ENCODE data around the gene MAP6.

MAP6 gene

GRCh38 chr11:75570559-75571139, 98.2 kb downstream of the MAP6 start:
- TF ChIP-seq, protein P1, sequence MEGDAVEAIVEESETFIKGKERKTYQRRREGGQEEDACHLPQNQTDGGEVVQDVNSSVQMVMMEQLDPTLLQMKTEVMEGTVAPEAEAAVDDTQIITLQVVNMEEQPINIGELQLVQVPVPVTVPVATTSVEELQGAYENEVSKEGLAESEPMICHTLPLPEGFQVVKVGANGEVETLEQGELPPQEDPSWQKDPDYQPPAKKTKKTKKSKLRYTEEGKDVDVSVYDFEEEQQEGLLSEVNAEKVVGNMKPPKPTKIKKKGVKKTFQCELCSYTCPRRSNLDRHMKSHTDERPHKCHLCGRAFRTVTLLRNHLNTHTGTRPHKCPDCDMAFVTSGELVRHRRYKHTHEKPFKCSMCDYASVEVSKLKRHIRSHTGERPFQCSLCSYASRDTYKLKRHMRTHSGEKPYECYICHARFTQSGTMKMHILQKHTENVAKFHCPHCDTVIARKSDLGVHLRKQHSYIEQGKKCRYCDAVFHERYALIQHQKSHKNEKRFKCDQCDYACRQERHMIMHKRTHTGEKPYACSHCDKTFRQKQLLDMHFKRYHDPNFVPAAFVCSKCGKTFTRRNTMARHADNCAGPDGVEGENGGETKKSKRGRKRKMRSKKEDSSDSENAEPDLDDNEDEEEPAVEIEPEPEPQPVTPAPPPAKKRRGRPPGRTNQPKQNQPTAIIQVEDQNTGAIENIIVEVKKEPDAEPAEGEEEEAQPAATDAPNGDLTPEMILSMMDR (IDR thresholded peaks at IDR 0.05; ENCODE audit: insufficient read depth, low read length, poor library complexity, severe bottlenecking), result no peak
- H3K4me3 ChIP-seq (replicated peaks; ENCODE audit: low read depth, low read length), result no peak overlapping the region
- peaks cover 8% of the 10 kb centered on the region for H3K36me3 ChIP-seq (ENCODE audit: control insufficient read depth, insufficient read depth, low read length)
- no peak for DNase-seq (ENCODE audit: extremely low read depth, insufficient read length)
- H3K27me3 ChIP-seq (replicated peaks; ENCODE audit: control insufficient read depth, insufficient read depth, low read length), result no peaks in the 10 kb centered on the region

DNA sequence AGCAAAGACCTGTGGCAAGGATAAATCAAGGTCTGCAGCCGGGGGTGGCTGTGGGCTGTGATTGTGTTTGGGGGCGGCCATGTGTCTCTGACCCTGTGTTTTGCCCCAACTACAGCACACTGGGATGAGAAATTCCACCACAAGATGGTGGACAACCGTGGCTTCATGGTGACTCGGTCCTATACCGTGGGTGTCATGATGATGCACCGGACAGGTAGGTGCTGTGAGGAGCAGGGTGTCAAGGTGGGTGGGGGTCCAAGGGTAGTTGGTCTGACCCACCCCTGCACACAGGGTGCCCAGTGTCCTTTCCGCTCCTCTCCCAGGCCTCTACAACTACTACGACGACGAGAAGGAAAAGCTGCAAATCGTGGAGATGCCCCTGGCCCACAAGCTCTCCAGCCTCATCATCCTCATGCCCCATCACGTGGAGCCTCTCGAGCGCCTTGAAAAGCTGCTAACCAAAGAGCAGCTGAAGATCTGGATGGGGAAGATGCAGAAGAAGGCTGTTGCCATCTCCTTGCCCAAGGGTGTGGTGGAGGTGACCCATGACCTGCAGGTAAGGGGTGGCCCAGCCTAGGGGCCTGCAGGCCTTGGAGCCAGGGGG, 100.1 kb downstream of the MAP6 start:
- DNase-seq (ENCODE audit: extremely low read depth, insufficient read length), result no peak
- no peaks in the 10 kb centered on the region for H3K27me3 ChIP-seq (replicated peaks; ENCODE audit: control insufficient read depth, insufficient read depth, low read length)
- peaks cover 8% of the 10 kb centered on the region for H3K36me3 ChIP-seq (ENCODE audit: control insufficient read depth, insufficient read depth, low read length)
- TF ChIP-seq, protein P1 (IDR thresholded peaks at IDR 0.05; ENCODE audit: insufficient read depth, low read length, poor library complexity, severe bottlenecking), result no peak
- no peak overlapping the region for H3K4me3 ChIP-seq (replicated peaks; ENCODE audit: low read depth, low read length)

DNA sequence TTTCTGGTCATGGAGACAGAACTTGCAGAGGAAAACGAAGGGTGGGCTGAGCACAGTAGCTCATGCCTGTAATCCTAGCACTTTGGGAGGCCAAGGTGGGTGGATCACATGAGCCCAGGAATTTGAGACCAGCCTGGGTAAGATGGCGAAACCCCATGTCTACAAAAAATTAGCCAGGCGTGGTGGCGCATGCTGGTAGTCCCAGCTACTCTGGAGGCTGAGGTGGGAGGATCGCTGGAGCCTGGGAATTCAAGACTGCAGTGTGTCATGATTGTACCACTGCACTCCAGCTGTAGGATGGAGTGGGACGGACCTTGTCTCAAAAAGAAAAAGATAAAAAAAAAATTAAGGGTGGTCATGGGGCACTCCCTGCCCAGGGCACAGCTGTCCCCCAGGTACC, 100.9 kb downstream of the MAP6 start:
- no peak for DNase-seq (ENCODE audit: extremely low read depth, insufficient read length)
- H3K4me3 ChIP-seq (replicated peaks; ENCODE audit: low read depth, low read length), result no peak overlapping the region
- peaks cover 8% of the 10 kb centered on the region for H3K36me3 ChIP-seq (ENCODE audit: control insufficient read depth, insufficient read depth, low read length)
- TF ChIP-seq, protein P1 (IDR thresholded peaks at IDR 0.05; ENCODE audit: insufficient read depth, low read length, poor library complexity, severe bottlenecking), result no peak
- no peaks in the 10 kb centered on the region for H3K27me3 ChIP-seq (replicated peaks; ENCODE audit: control insufficient read depth, insufficient read depth, low read length)

DNA sequence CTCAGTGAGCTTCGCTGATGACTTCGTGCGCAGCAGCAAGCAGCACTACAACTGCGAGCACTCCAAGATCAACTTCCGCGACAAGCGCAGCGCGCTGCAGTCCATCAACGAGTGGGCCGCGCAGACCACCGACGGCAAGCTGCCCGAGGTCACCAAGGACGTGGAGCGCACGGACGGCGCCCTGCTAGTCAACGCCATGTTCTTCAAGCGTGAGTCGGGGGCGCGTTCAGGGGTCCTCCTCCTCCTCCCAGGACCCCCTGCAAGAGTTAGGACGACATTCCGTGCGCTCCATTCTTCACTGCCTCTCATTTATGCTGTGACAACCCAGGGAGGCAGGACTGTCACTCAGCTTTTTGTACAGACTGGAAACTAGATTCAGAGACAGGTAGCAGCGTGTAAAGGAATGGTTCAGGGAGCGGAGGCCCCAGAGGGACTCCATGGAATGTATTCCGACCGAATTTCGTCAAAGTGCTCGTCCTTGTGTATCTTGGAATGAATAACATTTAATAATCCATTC, 102.0 kb downstream of the MAP6 start:
- TF ChIP-seq, protein P1 (IDR thresholded peaks at IDR 0.05; ENCODE audit: insufficient read depth, low read length, poor library complexity, severe bottlenecking), result no peak
- no peaks in the 10 kb centered on the region for H3K27me3 ChIP-seq (replicated peaks; ENCODE audit: control insufficient read depth, insufficient read depth, low read length)
- H3K36me3 ChIP-seq (ENCODE audit: control insufficient read depth, insufficient read depth, low read length), result peaks cover 7% of the 10 kb centered on the region
- H3K4me3 ChIP-seq (replicated peaks; ENCODE audit: low read depth, low read length), result no peak overlapping the region
- no peak for DNase-seq (ENCODE audit: extremely low read depth, insufficient read length)

DNA sequence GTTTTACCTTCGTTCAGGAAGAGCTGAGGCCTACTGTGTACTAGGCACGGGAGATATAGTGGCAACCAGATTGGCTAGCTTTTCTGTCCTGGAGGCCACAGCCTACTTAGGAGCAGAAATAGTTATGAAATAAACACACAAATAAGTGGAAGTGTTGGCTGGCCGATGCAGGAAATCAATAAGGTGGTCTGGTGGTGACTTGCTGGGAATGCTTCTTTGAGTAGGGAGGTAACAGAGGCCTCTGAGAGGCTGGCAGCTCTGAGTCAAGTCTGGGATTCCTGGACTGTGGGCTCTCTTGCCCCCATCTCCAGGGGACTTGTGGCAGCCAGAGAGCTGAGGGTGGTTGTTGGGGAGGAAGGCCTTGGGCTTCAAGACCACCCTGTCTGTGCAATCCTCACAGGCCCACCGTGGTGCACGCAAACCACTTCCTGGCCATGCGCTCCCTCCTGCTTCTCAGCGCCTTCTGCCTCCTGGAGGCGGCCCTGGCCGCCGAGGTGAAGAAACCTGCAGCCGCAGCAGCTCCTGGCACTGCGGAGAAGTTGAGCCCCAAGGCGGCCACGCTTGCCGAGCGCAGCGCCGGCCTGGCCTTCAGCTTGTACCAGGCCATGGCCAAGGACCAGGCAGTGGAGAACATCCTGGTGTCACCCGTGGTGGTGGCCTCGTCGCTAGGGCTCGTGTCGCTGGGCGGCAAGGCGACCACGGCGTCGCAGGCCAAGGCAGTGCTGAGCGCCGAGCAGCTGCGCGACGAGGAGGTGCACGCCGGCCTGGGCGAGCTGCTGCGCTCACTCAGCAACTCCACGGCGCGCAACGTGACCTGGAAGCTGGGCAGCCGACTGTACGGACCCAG, 102.7 kb downstream of the MAP6 start:
- H3K4me3 ChIP-seq (replicated peaks; ENCODE audit: low read depth, low read length), result no peak overlapping the region
- no peaks in the 10 kb centered on the region for H3K27me3 ChIP-seq (replicated peaks; ENCODE audit: control insufficient read depth, insufficient read depth, low read length)
- TF ChIP-seq, protein P1 (IDR thresholded peaks at IDR 0.05; ENCODE audit: insufficient read depth, low read length, poor library complexity, severe bottlenecking), result no peak
- no peak for DNase-seq (ENCODE audit: extremely low read depth, insufficient read length)
- peaks cover 7% of the 10 kb centered on the region for H3K36me3 ChIP-seq (ENCODE audit: control insufficient read depth, insufficient read depth, low read length)
